ENCODE results near the gene SLC8A1. TPM values are rescaled to one million over a fixed set of nuclear protein-coding genes. Genes with fewer than 3 reads are reported as not detected.

The SLC8A1 gene
- total RNA-seq, 1 donor from 2014 or later: 1.9 TPM

GRCh38 chr2:40178171-40178778 lies 273.6 kb downstream of the SLC8A1 start:
- no peaks in the 10 kb centered on the region for H3K4me1 Mint-ChIP-seq (ENCODE audit: low read depth, unreplicated experiment)
- no peaks in the 10 kb centered on the region for H3K9me3 Mint-ChIP-seq (ENCODE audit: unreplicated experiment)
- no peak overlapping the region for H3K4me3 Mint-ChIP-seq (ENCODE audit: unreplicated experiment)
- no peak for DNase-seq
- no peaks in the 10 kb centered on the region for H3K27me3 Mint-ChIP-seq (ENCODE audit: unreplicated experiment)
- TF ChIP-seq CTCF (IDR thresholded peaks at IDR 0.05; ENCODE audit: partially characterized antibody, unreplicated experiment): no peak
- no peak overlapping the region for H3K27ac Mint-ChIP-seq (ENCODE audit: unreplicated experiment)
- H3K36me3 Mint-ChIP-seq (ENCODE audit: unreplicated experiment): no peaks in the 10 kb centered on the region

GRCh38 chr2:40177366-40177765 lies 274.5 kb downstream of the SLC8A1 start:
- Mint-ChIP-seq H3K36me3 (ENCODE audit: unreplicated experiment) (no peaks in the 10 kb centered on the region), H3K27me3 (ENCODE audit: unreplicated experiment) (no peaks in the 10 kb centered on the region), H3K4me3 (ENCODE audit: unreplicated experiment) (no peak overlapping the region), H3K27ac (ENCODE audit: unreplicated experiment) (no peak overlapping the region), H3K9me3 (ENCODE audit: unreplicated experiment) (no peaks in the 10 kb centered on the region), H3K4me1 (ENCODE audit: low read depth, unreplicated experiment) (no peaks in the 10 kb centered on the region)
- no peak for DNase-seq
- TF ChIP-seq CTCF (IDR thresholded peaks at IDR 0.05; ENCODE audit: partially characterized antibody, unreplicated experiment): no peak

GRCh38 chr2:40173276-40173675 lies 278.6 kb downstream of the SLC8A1 start:
- no peaks in the 10 kb centered on the region for H3K36me3 Mint-ChIP-seq (ENCODE audit: unreplicated experiment)
- H3K27ac Mint-ChIP-seq (ENCODE audit: unreplicated experiment): no peak overlapping the region

GRCh38 chr2:40169856-40170255 lies 282.0 kb downstream of the SLC8A1 start:
- Mint-ChIP-seq H3K27ac (ENCODE audit: unreplicated experiment) (no peak overlapping the region), H3K36me3 (ENCODE audit: unreplicated experiment) (no peaks in the 10 kb centered on the region)

More at GRCh38 chr2:40173276-40173675, 278.6 kb downstream of the SLC8A1 start:
- no peak overlapping the region for H3K4me3 Mint-ChIP-seq (ENCODE audit: unreplicated experiment)
- no peak for TF ChIP-seq CTCF (IDR thresholded peaks at IDR 0.05; ENCODE audit: partially characterized antibody, unreplicated experiment)
- DNase-seq: no peak
- no peaks in the 10 kb centered on the region for H3K27me3 Mint-ChIP-seq (ENCODE audit: unreplicated experiment)
- H3K9me3 Mint-ChIP-seq (ENCODE audit: unreplicated experiment): no peaks in the 10 kb centered on the region
- peaks cover 3% of the 10 kb centered on the region for H3K4me1 Mint-ChIP-seq (ENCODE audit: low read depth, unreplicated experiment)

More at GRCh38 chr2:40169856-40170255, 282.0 kb downstream of the SLC8A1 start:
- peaks cover 5% of the 10 kb centered on the region for H3K4me1 Mint-ChIP-seq (ENCODE audit: low read depth, unreplicated experiment)
- H3K27me3 Mint-ChIP-seq (ENCODE audit: unreplicated experiment): peaks cover under 1% of the 10 kb centered on the region
- no peak for TF ChIP-seq CTCF (IDR thresholded peaks at IDR 0.05; ENCODE audit: partially characterized antibody, unreplicated experiment)
- no peak for DNase-seq
- no peak overlapping the region for H3K4me3 Mint-ChIP-seq (ENCODE audit: unreplicated experiment)
- H3K9me3 Mint-ChIP-seq (ENCODE audit: unreplicated experiment): no peaks in the 10 kb centered on the region
